Hematopoietic multipotent progenitor cell (in vitro differentiated cells): ENCODE results near the gene ARL10. TPM values are rescaled to one million over a fixed set of nuclear protein-coding genes. Genes with fewer than 3 reads are reported as not detected.

Source experiments
- DNase-seq, 3 donors: peaks; one replicate each; pipeline ENCODE4 v3.0.0-alpha.2; 2011 to 2015; ENCODE audit warnings: low read depth in 2 of 3, low spot score in 2 of 3
- total RNA-seq: library from RNA; depleted of rRNA; stranded (reverse); fragments of >200 nt; gene quantifications from one replicate; pipeline ENCODE4 v1.2.3, GENCODE V29; 2012

Gene ARL10
- total RNA-seq, 1 donor: 17.8 TPM

DNA sequence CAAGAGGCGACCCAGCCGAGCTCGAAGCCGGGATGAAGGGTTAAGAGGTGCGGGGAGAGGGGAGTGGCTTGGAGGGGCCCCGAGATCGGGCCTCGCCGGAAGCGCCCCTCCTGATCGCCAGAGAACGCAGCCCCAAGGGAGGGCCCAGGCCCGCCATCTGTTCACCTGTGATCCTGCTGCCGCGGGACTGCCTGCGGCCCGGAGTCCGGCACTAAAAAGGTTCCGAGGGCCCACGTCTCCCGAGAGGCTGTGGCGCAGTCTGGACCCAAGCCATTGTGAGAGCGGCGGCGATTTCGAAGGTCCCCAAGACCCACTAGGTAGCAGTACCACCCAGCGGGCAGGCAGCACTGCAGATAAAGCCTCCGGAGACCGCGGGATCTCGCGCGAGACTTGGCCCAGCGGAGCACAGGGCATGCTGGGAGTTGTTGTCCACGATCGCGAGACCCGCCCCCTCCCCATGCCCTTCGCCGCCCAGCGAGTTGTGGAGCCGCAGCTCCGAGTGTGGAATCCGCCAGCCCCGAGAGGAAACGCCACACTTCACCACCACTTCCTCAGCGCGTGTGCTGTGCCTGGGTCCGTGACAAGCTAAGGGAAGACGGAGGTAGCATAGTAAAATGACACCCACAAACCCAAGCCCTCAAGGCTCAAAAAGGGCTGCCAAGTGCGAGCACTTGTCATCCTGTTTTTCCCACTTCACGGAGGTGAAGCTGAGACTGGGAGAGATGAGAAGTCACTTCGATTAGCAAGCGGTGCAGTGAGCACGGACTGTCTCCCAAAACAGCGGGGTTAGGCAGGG lies 3.7 kb upstream of the ARL10 start, which contains the start of gene KIAA1191:
KIAA1191 (minus strand) TSS at position 328 of the 796 bp plus-strand sequence. CDS start 2,256 bp downstream, outside the sequence.
- DNase-seq: peak; percentile 84 to 95 (median 95)

DNA sequence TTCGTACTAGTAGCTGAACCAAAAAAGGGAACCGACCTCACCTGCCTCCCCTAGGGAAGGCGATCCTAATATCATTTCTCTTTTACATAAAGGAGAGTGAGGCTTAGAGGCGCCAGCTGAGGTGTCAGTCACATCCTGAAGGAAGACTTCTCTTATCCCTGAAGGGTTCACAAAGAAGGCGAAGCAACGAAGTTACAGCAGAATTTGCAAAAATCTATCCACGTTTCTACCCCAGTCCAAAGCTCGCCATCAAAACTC lies 3.1 kb upstream of the ARL10 start:
- no peak for DNase-seq

DNA sequence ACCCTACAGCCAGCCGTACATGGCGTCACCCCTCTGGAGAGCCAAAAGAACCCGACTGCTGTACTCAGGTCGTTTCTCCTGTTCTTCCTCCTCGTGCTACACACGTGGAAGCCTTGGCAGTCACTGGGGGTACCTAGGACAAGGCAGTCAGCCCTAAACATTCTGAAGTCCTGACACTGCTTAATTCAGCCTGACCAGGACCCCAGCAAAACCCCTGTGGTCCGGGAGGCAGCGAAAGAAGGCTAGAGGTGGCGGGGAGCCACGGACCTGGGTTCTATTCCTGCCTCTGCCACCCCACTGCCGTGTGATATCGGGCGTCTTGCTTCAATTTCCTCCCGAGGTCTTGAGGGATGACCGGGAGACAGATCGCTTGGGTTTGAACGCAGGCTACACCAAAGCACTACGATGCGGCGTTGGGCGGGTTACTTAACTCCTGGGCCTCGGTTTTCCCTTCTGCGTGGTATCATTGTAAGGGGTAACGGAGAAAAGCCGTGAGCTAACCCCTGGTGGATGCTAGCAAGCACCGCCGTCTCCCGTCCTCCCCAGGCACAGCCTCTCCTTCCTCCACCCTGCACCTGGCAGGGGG lies 429 bp upstream of the ARL10 start:
- no peak for DNase-seq

DNA sequence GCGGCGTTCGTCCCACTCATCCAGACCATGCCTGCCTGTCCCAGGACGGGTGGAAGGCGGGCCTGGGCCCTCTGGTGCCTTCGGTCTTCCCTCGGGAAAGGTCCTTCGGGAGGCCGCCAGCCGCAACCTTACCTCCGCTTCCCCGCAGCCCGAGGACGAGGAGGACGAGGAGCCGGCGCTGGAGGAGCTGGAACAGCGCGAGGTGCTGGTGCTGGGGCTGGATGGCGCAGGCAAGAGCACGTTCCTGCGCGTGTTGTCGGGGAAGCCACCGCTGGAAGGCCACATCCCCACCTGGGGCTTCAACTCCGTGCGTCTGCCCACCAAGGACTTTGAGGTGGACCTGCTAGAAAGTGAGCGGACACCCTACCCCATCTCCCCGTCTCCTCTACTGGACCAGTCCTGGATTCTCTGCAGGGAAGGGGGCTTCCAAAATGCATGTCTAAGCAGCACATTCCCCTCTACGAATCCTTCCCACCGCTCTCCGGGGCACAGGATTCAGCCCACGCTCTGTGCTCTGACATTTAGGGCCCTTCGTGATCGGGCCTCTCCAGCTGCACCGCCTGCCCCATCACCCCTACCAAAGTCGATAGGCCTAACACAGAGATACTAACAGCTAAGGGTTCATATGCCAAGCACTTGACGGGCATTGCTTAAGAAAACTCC lies 1.1 kb downstream of the ARL10 start:
- DNase-seq: no peak

DNA sequence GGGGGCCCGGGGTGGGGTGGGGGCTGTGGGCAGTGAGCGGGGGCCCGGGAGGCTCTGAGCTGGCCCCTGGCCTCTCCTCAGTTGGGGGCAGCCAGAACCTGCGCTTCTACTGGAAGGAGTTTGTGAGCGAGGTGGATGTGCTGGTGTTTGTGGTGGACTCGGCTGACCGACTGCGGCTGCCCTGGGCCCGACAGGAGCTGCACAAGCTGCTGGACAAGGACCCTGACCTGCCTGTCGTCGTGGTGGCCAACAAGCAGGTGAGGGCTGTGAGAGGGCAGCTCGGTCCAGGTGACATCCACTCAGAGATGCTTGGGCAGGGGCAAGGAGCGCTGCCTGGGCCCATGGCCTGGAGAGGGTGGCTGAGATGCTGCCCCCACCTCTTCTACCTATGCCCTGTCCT lies 3.4 kb downstream of the ARL10 start:
- no peak for DNase-seq

DNA sequence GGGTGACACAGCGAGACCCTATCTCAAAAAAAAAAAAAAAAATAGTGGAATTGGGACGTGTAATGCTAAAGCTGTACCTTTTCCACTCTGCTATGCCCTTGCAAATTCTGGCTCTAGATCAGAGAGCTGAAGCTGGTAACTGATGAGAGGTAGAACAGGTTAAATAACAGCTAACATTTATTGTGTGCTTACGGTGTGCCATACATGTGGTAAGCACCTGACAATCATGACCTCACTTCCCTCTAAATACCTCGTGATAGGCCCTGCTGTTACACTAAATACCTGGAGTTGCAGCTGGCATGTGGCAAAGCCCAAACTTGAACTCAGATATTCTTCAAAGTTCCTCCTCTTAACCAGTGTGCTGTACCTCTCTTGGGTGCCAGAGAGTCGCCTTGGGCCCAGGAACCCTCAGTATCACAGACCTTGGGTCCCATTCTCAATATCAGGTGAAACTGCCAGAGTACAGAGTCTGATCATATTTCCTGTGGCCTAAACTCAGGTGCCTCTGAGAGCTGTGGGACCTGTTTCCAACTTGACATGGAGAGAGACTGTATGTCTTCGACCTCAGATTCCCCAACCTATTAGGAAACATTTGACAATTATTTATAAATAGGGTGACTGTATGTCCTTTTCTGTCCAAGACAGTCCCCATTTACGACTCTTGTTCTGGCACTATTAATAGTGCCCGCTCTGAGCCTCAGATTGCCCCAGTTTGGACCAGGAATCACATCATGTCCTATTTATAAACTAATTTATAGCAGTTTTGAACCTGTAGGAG lies 4.8 kb downstream of the ARL10 start:
- DNase-seq: no peak

DNA sequence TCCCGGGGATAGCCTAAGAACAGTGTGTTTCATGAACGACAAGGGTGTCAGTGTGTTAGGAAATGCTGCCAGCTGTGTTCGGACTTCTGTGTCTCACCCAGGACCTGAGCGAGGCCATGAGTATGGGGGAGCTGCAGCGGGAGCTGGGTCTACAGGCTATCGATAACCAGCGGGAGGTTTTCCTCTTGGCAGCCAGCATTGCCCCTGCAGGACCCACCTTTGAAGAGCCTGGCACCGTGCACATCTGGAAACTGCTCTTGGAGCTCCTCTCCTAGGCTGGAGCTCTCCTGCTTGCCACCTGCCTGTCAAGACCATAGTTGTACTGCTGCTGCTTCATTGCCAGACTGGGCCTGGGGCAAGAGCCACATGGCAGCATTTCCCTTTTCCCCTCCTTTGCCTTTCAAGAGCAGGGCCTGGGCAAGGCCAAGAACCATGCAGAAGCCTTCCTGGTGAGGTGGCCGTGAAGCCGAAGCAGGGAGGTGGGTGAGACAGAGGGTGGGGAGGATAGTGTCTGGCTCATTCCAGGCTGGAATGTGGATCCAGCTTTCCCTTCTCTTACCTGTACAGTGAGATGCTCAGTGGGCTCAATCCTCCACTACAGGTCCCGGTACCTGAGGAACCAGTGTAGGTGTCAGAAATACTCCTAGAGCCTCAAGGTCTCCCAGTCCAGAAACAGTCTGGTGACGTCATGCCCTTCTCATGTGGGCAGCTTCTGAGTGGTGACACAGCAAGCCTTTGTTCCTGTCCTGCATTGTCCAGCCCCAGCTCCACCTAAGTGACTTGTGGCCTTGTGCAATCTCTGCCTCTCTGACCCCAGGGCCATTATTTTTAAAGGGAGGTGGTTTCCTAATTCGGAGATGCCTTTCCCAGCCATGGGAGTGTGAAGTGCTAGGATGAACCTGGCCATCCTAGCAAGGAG lies 6.6 kb downstream of the ARL10 start:
- no peak for DNase-seq

DNA sequence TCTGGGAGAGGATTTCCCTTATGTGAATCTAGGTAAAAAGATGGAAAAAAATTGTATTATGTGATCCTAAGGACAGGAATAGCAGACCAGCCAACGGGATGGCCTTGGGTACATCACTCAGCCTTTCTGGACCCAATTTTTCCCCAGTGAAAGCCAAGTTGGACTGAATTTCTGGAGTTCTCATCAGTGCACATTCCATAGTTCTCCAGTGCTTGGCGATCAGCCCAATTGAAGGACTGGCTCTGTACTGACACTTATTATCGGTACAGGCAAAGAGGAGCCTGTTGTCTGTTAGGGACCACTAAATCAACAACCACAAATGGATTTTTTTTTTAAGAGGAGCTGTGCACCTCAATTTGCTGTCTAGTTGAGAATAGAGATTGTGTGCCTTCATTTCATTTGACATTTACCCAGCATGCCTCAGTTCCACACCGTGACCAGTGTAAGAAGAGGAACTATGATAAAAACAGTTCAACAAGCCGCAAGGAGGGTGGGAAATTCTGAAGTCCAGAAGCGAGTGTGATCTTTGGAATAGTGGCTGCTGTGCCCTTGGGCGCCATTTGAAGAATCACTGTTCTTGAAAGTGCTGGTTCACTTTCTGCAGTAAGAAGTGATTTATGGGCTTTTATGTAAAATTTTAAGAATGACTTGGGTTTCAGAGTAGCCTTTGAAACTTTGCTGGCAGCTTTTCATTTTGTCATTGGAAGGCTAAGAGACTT lies 8.0 kb downstream of the ARL10 start:
- DNase-seq: peak in 2 of 3 donors; percentile 9 to 41

DNA sequence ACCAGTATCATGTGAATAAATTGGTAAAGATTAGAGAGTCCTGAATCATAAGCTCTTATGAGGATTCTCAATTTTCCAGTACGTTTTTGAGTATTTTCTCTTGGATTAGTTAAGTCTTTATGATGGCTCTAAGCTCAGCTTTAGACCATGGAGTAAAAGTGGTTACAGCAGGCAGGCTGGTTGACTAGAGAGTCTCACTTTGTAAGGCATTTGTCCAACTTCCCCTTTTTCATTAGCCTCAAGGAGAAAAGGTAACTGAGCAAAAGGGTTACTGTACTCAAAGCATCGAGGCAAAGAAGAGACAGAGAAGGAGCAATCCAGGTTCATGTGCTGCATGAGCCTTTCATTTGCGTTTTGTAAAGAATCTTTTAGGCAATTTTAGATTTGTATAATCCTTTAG lies 14.6 kb downstream of the ARL10 start:
- DNase-seq: peak in 2 of 3 donors; percentile 18 to 57

DNA sequence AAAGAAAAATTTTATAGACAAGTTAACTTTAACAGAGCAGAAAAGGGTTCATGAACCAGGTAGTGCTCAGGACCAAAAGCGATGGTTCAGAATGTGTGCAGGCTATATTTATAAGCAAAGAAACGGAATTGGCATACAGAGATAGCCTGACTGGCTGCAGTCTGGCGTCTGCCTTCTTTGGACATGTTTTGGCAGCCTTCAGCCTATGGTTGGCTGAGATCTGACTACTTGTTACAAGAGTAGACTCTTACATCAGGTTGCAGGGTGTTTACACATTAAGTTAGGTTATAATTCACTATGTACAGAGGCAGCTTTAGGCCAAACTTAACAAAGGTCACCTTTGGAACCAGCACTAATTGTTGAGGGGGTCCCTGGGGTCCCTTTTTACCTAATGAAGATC lies 16.1 kb downstream of the ARL10 start:
- DNase-seq: no peak

DNA sequence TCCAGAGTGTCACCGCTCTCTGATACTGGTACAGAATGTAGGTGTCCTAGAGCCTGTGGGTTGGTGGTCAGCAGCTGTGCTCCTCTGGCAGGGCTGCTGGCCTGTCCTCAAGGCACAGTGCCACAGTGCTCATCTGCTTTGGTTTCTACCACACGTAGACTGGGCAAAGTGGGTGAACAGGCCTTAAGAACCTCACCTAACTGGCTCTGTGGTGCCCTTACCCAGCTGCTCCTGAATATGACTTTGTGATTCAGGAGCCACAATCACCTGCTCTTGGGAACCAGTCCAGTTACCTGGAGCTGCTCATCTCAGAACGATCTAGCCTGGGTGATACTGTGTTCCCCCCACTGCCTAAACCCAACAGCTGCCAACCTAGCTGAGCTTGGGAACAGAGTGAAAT lies 16.7 kb downstream of the ARL10 start:
- DNase-seq: no peak

DNA sequence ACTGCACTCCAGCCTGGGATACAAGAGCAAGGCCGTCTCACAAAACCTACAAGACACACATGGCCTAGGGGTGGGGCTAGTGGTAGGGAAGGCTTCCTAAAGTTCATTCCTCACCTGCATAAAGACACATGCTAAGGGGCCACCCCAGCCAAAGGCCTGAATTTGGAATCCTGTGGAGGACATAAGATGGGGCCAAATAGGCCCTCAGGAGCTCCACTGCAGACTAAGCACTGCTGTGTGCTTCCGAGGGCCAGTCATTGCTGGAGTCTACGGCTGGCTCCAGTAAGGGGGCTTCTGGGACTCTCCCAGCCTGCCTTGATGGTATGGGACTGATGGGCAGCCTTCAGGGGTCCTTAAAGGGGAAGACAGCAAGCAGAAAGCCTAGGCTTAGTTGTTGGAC lies 17.4 kb downstream of the ARL10 start:
- DNase-seq: no peak

DNA sequence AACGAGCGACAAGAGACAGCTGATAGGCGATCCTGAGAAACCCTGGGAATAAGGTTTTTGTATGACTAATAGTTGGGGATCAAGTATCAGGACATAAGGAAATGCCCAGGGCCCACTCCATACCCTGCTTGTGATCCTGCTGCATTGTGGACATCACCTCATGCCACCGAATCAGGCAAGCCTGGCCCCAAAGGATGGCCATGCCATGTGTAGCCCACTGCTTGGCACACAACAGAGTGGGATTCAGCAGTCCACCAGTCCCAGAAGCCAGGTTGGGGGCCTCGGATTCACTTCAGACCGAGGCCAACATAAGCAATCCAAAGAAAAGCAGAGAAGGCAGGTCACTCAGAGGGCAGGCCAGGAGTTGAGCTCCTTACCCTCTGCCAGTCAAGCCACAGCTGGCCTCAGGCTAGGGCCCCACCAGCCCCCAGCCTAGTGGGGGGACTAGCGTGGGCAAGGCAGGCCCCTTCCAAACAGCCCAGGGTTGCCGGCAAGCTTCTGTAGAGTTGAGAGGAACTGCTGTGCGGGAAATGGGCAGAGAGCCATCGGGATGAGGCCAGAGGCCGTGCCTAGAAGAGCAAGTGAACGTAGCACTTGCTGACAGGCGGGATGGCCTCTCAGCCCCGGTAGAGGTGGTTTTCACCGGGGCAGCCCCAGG lies 18.1 kb downstream of the ARL10 start:
- no peak for DNase-seq

DNA sequence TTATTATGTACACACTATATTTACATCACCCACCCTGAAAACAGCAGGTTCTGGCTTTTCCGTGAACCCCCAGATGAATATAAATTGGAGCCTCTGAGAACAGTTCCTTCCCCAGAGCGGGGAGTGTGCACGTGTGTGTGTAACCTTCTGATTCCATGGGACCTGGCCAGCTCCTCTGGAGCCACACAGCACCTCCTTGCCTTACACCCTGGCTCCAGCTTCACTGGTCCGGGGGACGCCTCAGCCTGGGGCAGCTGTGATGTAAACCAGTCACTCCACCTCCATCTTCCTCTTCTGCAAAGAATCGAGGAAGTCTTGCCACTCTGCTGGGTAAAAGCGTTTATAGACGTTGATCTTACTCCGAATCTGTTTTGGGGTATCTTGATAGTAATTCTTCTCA lies 18.7 kb downstream of the ARL10 start:
- DNase-seq: no peak

DNA sequence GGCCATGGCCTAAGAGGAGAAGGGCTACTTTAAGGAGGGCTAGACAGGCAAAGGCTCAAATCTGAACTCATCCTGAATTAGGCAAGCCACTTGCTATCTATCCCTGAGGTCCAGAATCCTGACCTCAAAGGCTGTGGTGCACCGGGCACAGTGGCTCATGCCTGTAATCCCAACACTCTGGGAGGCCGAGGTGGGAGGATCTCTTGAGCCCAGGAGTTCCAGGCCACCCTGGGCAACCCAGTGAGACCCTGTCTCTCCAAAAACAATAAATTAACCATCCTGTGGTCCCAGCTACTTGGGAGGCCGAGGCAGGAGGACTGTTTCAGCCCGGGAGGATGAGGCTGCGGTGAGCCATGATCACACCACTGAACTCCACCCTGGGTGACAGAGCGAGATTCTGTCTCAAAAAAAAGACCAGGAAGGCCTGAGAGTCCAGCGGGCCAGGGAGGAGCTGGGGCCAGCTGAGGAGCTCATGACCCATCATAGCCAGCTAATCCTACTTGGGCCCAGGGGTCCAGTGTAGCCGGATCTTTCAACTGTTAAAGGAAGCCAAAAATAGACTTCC lies 19.2 kb downstream of the ARL10 start:
- no peak for DNase-seq

DNA sequence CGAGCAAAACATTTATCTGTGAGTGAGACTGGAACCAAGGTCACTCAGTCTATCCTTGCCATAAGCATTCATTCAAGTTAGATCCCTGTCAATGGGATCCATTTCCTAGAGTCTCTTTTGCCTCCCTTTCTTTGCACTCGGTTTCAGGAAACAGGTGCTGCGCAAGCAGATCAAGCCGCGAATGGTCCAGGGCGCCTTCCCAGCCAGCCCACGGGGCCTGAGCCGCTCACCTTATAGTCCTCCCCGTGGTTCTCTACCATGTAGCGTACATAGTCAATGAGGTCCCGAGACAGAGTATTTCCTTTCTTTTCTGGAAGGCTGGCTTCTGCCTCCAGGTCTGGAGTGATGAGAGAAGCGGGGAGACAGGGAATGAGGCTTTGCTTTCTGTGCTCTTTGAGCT lies 19.7 kb downstream of the ARL10 start:
- DNase-seq: no peak

DNA sequence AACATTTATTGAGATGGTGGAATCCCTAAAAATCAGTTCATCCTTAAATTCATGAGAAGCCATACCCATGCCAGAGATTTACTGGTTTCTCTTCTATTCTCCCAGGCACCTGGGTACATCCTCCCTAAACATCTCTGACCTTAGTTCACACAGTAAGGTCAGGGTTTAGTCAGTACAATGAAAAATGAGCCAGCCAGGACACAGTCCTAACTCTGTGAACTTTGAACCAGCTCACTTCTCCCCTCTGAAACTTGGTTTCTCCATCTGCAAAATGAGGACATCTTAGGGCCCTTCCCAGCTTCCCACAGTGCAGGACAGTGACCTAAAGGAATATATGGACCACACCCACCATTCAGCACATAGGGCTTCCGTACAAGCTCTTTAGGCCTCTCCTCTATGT lies 21.2 kb downstream of the ARL10 start:
- no peak for DNase-seq

DNA sequence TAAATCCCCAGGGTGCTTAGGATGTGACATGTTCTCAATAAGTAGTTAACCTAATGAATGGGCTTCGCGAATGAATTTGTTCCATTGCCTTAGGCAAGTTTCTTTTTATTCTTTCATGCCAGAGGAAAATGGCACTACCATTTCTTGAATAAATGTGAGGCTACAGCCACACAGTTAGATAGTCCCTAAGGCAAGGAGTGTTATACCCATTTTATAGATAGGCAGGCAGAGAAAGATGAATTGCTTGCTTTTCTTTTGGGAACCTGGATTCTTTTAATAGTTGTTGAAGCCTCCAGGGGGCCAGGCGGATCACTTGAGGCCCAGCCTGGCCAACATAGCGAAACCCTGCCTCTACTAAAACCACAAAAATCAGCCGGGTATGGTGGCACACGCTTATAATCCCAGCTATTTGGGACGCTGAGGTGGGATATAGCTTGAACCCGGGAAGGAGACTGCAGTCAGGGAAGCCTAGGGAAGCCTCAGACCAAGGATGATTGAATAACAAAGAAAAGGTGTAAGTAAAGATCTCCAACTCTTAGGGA lies 22.2 kb downstream of the ARL10 start:
- no peak for DNase-seq
